NT2/D1 (cell line): Measurements from ENCODE around the gene BBOF1.
"Not testable (repeated sequence)": the region's sequence is repeated elsewhere in the genome, so short reads cannot be mapped to it uniquely, and the experiment has no call there.

ENCODE experiments used
- SUZ12 ChIP-seq: IDR thresholded peaks from 2 replicates; pipeline ENCODE4 v1.6.1; 2011; ENCODE audit not compliant: insufficient read length, insufficient read depth; ENCODE audit errors: extremely low read depth
- YY1 ChIP-seq: IDR thresholded peaks from 2 replicates; pipeline ENCODE4 v1.6.1; 2011; ENCODE audit not compliant: insufficient read length, insufficient read depth
- ZNF274 ChIP-seq: IDR thresholded peaks from 2 replicates; pipeline ENCODE4 v1.6.1; 2011; ENCODE audit warnings: mild to moderate bottlenecking, low read depth, low read length

GRCh38 chr14:74111395-74112216, 92.5 kb downstream of the BBOF1 start:
- not testable (repeated sequence) for TF ChIP-seq ZNF274, YY1, SUZ12
